HepG2 (cell line): ENCODE results near the gene CHID1. TPM values are rescaled to one million over a fixed set of nuclear protein-coding genes. Genes with fewer than 3 reads are reported as not detected.

Source experiments
- AGO1 ChIP-seq: fragments of 200-400 bp; formaldehyde crosslinking; IDR thresholded peaks from 2 replicates; pipeline ENCODE4 v1.6.1; 2017; ENCODE audit warnings: mild to moderate bottlenecking, low read depth, low read length, moderate library complexity; ENCODE audit not compliant: poor library complexity, severe bottlenecking
- AGO2 ChIP-seq: fragments of 200-400 bp; formaldehyde crosslinking; optimal IDR thresholded peaks from 2 replicates; pipeline ENCODE3; 2017; ENCODE audit warnings: mild to moderate bottlenecking, low read depth, low read length, moderate library complexity
- AHDC1 ChIP-seq: sonication (generic); formaldehyde crosslinking; IDR thresholded peaks from 2 replicates; pipeline ENCODE4 v1.5.1; 2020; ENCODE audit warnings: mild to moderate bottlenecking, missing genetic modification reagents, borderline replicate concordance
- ARHGAP35 ChIP-seq: sonication (generic); formaldehyde crosslinking; IDR thresholded peaks from 2 replicates; pipeline ENCODE4 v1.9.0; 2022; ENCODE audit warnings: mild to moderate bottlenecking, inconsistent platforms, moderate library complexity, missing genetic modification reagents, borderline replicate concordance
- ETS1 ChIP-seq: sonication (generic); formaldehyde crosslinking; IDR thresholded peaks from 2 replicates; pipeline ENCODE4 v1.4.0; 2020; ENCODE audit warnings: missing genetic modification reagents
- KMT2B ChIP-seq: IDR thresholded peaks from 2 replicates; pipeline ENCODE4 v1.6.1; 2016; ENCODE audit warnings: missing genetic modification reagents, missing compliant biosample characterization
- MZF1 ChIP-seq: sonication (generic); formaldehyde crosslinking; IDR thresholded peaks from 2 replicates; pipeline ENCODE4 v1.8.1; 2023; ENCODE audit warnings: mild to moderate bottlenecking, missing genetic modification reagents, borderline replicate concordance
- NR2F1 ChIP-seq, 2 experiments: fragments of 450-650 bp in 1 of 2; formaldehyde crosslinking in 1 of 2; IDR thresholded peaks; 2 replicates each; pipeline versions ENCODE4 v1.5.0 to v1.6.1; 2016 to 2020; ENCODE audit warnings: mild to moderate bottlenecking in 1 of 2, missing compliant biosample characterization in 1 of 2, missing genetic modification reagents in 1 of 2, moderate library complexity in 1 of 2
- POLR2A ChIP-seq, 2 experiments: IDR thresholded peaks; 2 replicates each; pipeline ENCODE4 v1.6.1; 2011; ENCODE audit warnings: low read depth in 2 of 2, low read length in 2 of 2, mild to moderate bottlenecking in 1 of 2, moderate library complexity in 1 of 2; ENCODE audit not compliant: insufficient read depth in 1 of 2
- SALL1 ChIP-seq: sonication (generic); formaldehyde crosslinking; IDR thresholded peaks from 2 replicates; pipeline ENCODE4 v1.8.0; 2022; ENCODE audit warnings: mild to moderate bottlenecking, missing genetic modification reagents
- SIX4 ChIP-seq: sonication (generic); formaldehyde crosslinking; IDR thresholded peaks from 2 replicates; pipeline ENCODE4 v1.4.0; 2020; ENCODE audit warnings: missing genetic modification reagents
- SNAPC2 ChIP-seq: sonication (generic); formaldehyde crosslinking; IDR thresholded peaks from 2 replicates; pipeline ENCODE4 v1.8.1; 2022; ENCODE audit warnings: mild to moderate bottlenecking, missing genetic modification reagents
- ZNF10 ChIP-seq: sonication (generic); formaldehyde crosslinking; IDR thresholded peaks from 2 replicates; pipeline ENCODE4 v1.4.0; 2020; ENCODE audit warnings: mild to moderate bottlenecking, low read depth, missing genetic modification reagents, borderline replicate concordance
- ZNF326 ChIP-seq: sonication (generic); formaldehyde crosslinking; IDR thresholded peaks from 2 replicates; pipeline ENCODE4 v1.4.0; 2020; ENCODE audit warnings: missing genetic modification reagents, borderline replicate concordance
- ZNF782 ChIP-seq: sonication (generic); formaldehyde crosslinking; IDR thresholded peaks from 2 replicates; pipeline ENCODE4 v1.4.0; 2020; ENCODE audit warnings: missing genetic modification reagents, mild to moderate bottlenecking, borderline replicate concordance
- polyA plus RNA-seq, 8 experiments: library from polyadenylated mRNA; depleted of rRNA in 3 of 8; stranded (reverse) in 7 of 8; unstranded in 1 of 8; fragments of >200 nt; fragmentation: Illumina TruSeq in 4 of 8; extraction: Trizol in 4 of 8; gene quantifications; 2 replicates each; pipeline versions ENCODE4 v1.2.1 to v1.2.3, GENCODE V29; 2011 to 2016; ENCODE audit warnings: low read depth in 4 of 8, missing spikeins in 1 of 8, mixed read lengths in 1 of 8; ENCODE audit not compliant: insufficient read depth in 1 of 8
- total RNA-seq, 5 experiments: library from RNA; depleted of rRNA; stranded (reverse); fragments of >200 nt; fragmentation: Illumina TruSeq; extraction: Trizol; gene quantifications; 2 replicates each; pipeline ENCODE4 v1.2.3, GENCODE V29; 2016; ENCODE audit warnings: low read depth in 1 of 5

CHID1 gene
- total and polyA plus RNA-seq, 2 of the 13 experiments (the other 11 are each of a cell fraction or from before 2014, with no cell fraction given), result 65.1 to 93.6 TPM

- no peak for TF ChIP-seq AHDC1 (CRISPR knock-in tag)
- peak; percentile 70 for TF ChIP-seq AGO1
- TF ChIP-seq POLR2A (IDR thresholded peaks at IDR 0.05; ENCODE audit: insufficient read depth in 1 of 2, low read depth in 2 of 2, low read length in 2 of 2), result 0 out of 4 replicates have a peak, but pooled peaks of 1 of the 2 experiments have one; percentile 13
- TF ChIP-seq ZNF10 (CRISPR knock-in tag), result no peak
- peak; percentile 60; the same call in 1 of the 2 replicates for TF ChIP-seq ZNF326 (CRISPR knock-in tag)
- peak; percentile 20 for TF ChIP-seq AGO2
- TF ChIP-seq SNAPC2, result no peak
- TF ChIP-seq SALL1, result no peak
- TF ChIP-seq SIX4 (CRISPR knock-in tag), result no peak
- TF ChIP-seq NR2F1 (CRISPR knock-in tag; IDR thresholded peaks at IDR 0.05), result no peak
- no peak for TF ChIP-seq ETS1
- no peak for TF ChIP-seq ZNF782 (CRISPR knock-in tag)
- TF ChIP-seq MZF1 (CRISPR knock-in tag), result no peak
- TF ChIP-seq KMT2B (CRISPR knock-in tag), result no peak
- no peak for TF ChIP-seq ARHGAP35 (CRISPR knock-in tag)
Measured at GRCh38 chr11:860234-861104, 50.1 kb downstream of the CHID1 start (continued).
